ENCODE data around the gene TRMT11.
"Not testable (repeated sequence)": the region's sequence is repeated elsewhere in the genome, so short reads cannot be mapped to it uniquely, and the experiment has no call there.

The TRMT11 gene

DNA sequence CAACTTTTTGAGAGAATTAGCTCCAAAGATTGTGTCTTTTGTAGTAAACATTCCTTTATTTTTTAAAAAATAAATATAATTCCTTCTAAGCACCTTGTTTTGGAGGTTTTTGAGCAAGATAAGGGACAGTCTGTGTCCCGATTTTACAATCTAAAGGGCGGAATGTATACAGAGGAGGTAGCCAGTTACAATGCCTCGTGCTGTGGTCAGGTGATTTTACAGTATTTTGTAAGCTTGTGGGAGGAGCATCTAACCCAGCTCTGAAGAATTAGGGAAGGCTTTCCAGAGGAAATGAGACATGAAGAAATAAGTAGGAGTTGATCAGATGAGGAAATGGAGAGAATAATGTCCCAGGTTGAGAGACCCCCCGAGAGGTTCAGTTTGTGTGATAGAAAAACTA lies 28.5 kb upstream of the TRMT11 start:
- no peak overlapping the region for H3K9ac ChIP-seq (ENCODE audit: low read depth, low read length)
- H3K9me3 ChIP-seq (ENCODE audit: control insufficient read depth, insufficient read depth, low read length) = no peaks in the 10 kb centered on the region
- H3K36me3 ChIP-seq (ENCODE audit: control insufficient read depth, insufficient read depth, low read length) = no peaks in the 10 kb centered on the region
- H3K4me1 ChIP-seq (ENCODE audit: control insufficient read depth, insufficient read depth, low read length) = peaks cover 5% of the 10 kb centered on the region
- H3K4me3 ChIP-seq (ENCODE audit: low read depth, low read length) = peak overlapping the region; percentile 90
- H3K27me3 ChIP-seq (ENCODE audit: control insufficient read depth, insufficient read depth, low read length) = no peaks in the 10 kb centered on the region

DNA sequence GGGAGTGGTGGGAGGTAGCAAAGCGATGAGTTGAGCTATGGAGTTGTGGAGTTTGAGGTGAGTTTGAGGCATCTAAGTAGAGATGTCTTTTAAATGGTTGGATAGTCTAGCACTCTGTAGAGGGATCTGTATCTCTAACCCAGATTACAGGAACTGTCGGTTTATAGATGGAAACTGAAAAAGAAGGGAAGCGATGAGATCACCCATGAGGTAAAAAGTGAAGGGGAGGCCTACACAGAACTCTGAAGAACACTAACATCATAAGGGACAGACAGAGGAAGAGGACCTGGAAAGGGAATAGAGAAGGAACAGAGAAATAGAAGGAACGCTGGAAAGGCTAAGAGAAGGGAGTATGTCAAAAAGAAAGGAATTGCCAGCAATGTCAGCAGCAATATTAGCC lies 27.3 kb upstream of the TRMT11 start:
- Histone ChIP-seq H3K9me3 (ENCODE audit: control insufficient read depth, insufficient read depth, low read length) (no peaks in the 10 kb centered on the region), H3K9ac (ENCODE audit: low read depth, low read length) (no peak overlapping the region), H3K27me3 (ENCODE audit: control insufficient read depth, insufficient read depth, low read length) (no peaks in the 10 kb centered on the region), H3K4me1 (ENCODE audit: control insufficient read depth, insufficient read depth, low read length) (peaks cover 5% of the 10 kb centered on the region), H3K4me3 (ENCODE audit: low read depth, low read length) (no peak overlapping the region), H3K36me3 (ENCODE audit: control insufficient read depth, insufficient read depth, low read length) (no peaks in the 10 kb centered on the region)

DNA sequence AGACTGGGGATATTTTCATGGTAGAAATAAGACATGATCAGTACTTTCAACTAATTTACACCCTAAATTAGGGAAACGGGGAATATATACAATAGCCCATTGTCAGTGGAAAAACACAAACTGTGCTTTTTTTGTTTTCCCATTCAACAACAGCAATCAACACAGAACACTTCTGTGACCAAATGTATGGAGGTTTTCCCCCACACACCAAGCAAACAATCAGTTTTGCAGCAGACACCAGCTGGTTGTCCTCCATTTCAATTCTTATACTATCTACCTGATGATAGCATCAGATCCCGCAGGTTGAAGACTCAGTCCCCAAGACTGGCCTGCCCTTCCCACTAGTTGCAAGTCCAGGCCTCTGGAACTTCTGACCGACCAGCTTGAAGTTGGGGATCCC lies 25.2 kb upstream of the TRMT11 start:
- Histone ChIP-seq H3K4me3 (ENCODE audit: low read depth, low read length) (no peak overlapping the region), H3K9me3 (ENCODE audit: control insufficient read depth, insufficient read depth, low read length) (no peaks in the 10 kb centered on the region), H3K9ac (ENCODE audit: low read depth, low read length) (no peak overlapping the region), H3K36me3 (ENCODE audit: control insufficient read depth, insufficient read depth, low read length) (no peaks in the 10 kb centered on the region), H3K4me1 (ENCODE audit: control insufficient read depth, insufficient read depth, low read length) (peaks cover 5% of the 10 kb centered on the region), H3K27me3 (ENCODE audit: control insufficient read depth, insufficient read depth, low read length) (no peaks in the 10 kb centered on the region)

DNA sequence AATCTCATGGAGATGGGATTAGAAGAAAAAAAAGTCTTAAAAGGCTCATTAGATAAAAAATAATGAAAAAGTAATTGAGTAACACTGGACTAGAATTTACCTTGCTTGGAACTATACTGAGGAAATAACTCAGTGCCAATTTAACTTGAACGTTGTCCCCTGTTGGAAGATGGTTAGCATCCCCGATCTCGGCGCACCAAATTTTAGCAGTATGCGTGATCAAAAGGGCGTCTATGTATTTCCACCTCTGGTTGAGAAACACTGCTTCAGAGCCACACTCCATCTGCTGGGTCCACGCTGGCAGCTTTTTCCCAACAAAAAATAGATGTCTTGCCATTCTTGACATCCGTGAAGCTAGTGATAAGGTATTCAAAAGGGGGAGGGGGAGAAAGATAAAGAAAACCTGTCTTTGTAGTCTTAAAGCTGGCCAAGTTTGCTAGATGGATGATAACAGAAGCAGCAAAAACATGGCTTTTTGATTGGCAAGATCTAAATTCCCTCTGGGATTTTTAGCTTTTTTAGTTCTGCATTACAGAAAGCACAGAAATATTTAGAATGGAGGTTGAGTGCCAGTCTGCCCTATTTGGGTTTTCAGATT lies 23.3 kb upstream of the TRMT11 start:
- Histone ChIP-seq H3K36me3 (ENCODE audit: control insufficient read depth, insufficient read depth, low read length) (no peaks in the 10 kb centered on the region), H3K27me3 (ENCODE audit: control insufficient read depth, insufficient read depth, low read length) (no peaks in the 10 kb centered on the region), H3K9ac (ENCODE audit: low read depth, low read length) (no peak overlapping the region), H3K4me1 (ENCODE audit: control insufficient read depth, insufficient read depth, low read length) (no peaks in the 10 kb centered on the region), H3K9me3 (ENCODE audit: control insufficient read depth, insufficient read depth, low read length) (no peaks in the 10 kb centered on the region), H3K4me3 (ENCODE audit: low read depth, low read length) (no peak overlapping the region)

DNA sequence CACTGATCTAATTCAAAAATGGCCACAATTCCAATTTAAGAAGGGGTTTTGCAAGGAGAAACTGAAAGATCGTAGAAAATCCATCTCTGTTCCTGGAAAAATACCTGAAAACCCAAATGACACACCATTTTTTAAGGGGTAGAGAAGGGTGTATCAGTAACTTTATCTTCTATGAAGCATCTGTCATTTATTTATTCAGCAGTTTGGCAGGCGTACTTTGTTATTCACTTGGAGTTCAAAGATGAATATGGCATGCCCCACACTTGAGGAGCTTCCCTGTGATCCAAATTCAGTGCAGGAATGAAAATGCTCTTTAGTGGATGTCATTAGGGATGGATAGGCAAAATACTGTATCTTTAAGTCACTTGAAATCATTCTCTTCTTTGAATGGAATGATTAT lies 22.5 kb upstream of the TRMT11 start:
- Histone ChIP-seq H3K4me1 (ENCODE audit: control insufficient read depth, insufficient read depth, low read length) (no peaks in the 10 kb centered on the region), H3K36me3 (ENCODE audit: control insufficient read depth, insufficient read depth, low read length) (no peaks in the 10 kb centered on the region), H3K9ac (ENCODE audit: low read depth, low read length) (no peak overlapping the region), H3K4me3 (ENCODE audit: low read depth, low read length) (no peak overlapping the region), H3K9me3 (ENCODE audit: control insufficient read depth, insufficient read depth, low read length) (no peaks in the 10 kb centered on the region), H3K27me3 (ENCODE audit: control insufficient read depth, insufficient read depth, low read length) (no peaks in the 10 kb centered on the region)

DNA sequence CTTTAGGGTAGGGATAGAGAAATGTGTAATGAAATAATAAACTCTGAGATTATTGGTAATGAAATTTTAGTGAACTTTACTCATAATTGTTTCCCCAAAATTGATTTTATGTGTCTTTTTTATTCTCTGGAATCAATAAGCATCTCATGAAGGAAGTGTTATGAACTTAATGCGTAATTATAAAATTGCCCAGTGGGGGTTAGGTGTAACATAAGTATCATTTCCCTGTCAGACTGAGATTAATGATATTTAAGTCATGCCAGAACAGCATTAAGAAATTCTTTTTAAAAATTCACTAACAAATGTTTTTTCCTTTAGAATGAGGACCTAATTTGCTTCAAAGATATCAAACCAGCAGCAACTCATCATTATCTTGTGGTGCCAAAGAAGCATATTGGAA lies 19.8 kb upstream of the TRMT11 start:
- Histone ChIP-seq H3K9me3 (ENCODE audit: control insufficient read depth, insufficient read depth, low read length) (no peaks in the 10 kb centered on the region), H3K36me3 (ENCODE audit: control insufficient read depth, insufficient read depth, low read length) (no peaks in the 10 kb centered on the region), H3K9ac (ENCODE audit: low read depth, low read length) (no peak overlapping the region), H3K4me3 (ENCODE audit: low read depth, low read length) (no peak overlapping the region), H3K4me1 (ENCODE audit: control insufficient read depth, insufficient read depth, low read length) (no peaks in the 10 kb centered on the region), H3K27me3 (ENCODE audit: control insufficient read depth, insufficient read depth, low read length) (no peaks in the 10 kb centered on the region)

DNA sequence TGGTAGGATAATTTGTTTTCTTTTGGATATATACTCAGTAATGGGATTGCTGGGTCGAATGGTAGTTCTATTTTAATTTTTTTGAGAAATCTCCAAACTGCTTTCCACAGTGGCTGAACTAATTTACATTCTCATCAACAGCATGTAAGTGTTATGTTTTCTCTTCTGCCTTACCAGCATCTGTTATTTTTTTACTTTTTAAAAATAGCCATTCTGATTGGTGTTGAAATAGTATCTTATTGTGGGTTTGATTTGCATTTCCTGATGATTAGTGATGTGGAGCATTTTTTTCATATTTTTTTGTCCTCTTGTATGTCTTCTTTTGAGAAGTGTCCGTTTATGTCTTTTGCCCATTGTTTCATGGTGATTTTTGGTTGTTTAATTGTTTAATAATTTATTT lies 17.8 kb upstream of the TRMT11 start:
- H3K9ac ChIP-seq (ENCODE audit: low read depth, low read length) = no peak overlapping the region
- H3K27me3 ChIP-seq (ENCODE audit: control insufficient read depth, insufficient read depth, low read length) = no peaks in the 10 kb centered on the region
- H3K4me1 ChIP-seq (ENCODE audit: control insufficient read depth, insufficient read depth, low read length) = no peaks in the 10 kb centered on the region
- H3K4me3 ChIP-seq (ENCODE audit: low read depth, low read length) = no peak overlapping the region
- no peaks in the 10 kb centered on the region for H3K9me3 ChIP-seq (ENCODE audit: control insufficient read depth, insufficient read depth, low read length)
- H3K36me3 ChIP-seq (ENCODE audit: control insufficient read depth, insufficient read depth, low read length) = no peaks in the 10 kb centered on the region

DNA sequence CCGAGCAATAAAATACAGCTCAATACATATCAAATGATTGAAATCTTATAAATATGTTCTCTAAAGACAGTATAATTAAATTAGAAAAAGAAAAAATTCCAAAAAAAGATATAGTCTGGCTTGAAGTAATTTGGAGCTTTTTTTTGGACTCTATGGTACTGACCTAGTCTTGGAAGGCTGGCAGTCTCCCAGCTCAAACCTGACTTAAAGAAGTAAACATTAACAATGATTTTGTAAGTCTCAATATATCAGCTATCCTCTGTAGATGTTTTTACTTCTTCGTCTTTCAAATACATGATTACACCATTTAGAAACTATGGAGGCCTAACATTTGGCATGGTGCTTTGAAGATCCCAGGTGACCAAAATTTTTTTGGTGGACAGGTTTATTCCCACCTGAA lies 15.6 kb upstream of the TRMT11 start:
- H3K4me3 ChIP-seq (ENCODE audit: low read depth, low read length) = no peak overlapping the region
- H3K9ac ChIP-seq (ENCODE audit: low read depth, low read length) = no peak overlapping the region
- no peaks in the 10 kb centered on the region for H3K4me1 ChIP-seq (ENCODE audit: control insufficient read depth, insufficient read depth, low read length)
- no peaks in the 10 kb centered on the region for H3K27me3 ChIP-seq (ENCODE audit: control insufficient read depth, insufficient read depth, low read length)
- H3K36me3 ChIP-seq (ENCODE audit: control insufficient read depth, insufficient read depth, low read length) = no peaks in the 10 kb centered on the region
- no peaks in the 10 kb centered on the region for H3K9me3 ChIP-seq (ENCODE audit: control insufficient read depth, insufficient read depth, low read length)

DNA sequence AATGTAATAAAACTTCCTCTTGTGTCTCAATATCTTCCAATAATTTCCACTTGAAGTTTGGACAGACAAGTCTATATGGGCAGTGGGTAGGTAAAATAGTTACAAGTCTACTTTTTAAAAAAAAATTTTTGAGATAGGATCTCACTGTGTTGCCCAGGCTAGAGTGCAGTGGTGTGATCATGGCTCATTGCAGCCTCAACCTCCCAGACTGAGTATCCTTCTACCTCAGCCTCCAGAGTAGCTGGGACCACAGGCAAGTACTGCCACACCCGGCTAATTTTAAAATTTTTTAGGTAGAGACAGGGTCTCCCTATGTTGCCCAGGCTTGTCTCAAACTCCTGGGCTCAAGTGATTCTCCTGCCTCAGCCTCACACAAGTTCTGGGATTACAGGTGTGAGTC lies 13.9 kb upstream of the TRMT11 start:
- not testable (repeated sequence) for H3K4me3 ChIP-seq (ENCODE audit: low read depth, low read length); H3K36me3 ChIP-seq (ENCODE audit: control insufficient read depth, insufficient read depth, low read length); H3K27me3 ChIP-seq (ENCODE audit: control insufficient read depth, insufficient read depth, low read length); H3K9me3 ChIP-seq (ENCODE audit: control insufficient read depth, insufficient read depth, low read length); H3K9ac ChIP-seq (ENCODE audit: low read depth, low read length); H3K4me1 ChIP-seq (ENCODE audit: control insufficient read depth, insufficient read depth, low read length)

DNA sequence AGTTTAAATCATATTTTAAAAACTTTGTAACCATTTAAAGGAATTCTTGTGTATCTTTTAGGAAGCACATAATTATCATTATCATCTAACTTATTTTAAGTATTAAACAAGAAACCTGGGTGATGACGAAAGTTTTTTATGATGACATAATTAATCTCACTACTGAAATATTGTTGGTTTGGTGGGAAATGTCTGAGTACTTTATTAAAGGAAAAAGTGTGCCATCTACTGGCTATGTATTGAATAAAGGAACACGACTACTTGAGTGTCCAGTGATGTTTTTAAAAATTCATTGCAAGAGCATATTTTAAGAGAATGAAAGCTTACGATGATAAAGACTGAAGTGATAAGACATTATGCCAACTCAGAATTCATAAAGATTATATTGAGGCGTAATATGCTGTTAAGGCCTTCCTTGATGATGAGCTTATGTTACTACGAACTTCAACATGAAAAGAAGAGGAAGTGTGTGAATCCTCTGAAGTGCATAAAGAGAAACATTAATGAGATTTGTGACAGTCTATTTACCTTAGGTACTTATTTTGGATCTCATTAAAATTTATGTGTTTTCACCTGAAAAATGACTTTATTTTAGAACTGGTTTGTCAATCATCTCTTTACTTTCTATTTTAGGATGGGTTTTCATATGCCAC lies 12.0 kb upstream of the TRMT11 start:
- Histone ChIP-seq H3K4me1 (ENCODE audit: control insufficient read depth, insufficient read depth, low read length) (no peaks in the 10 kb centered on the region), H3K9me3 (ENCODE audit: control insufficient read depth, insufficient read depth, low read length) (no peaks in the 10 kb centered on the region), H3K4me3 (ENCODE audit: low read depth, low read length) (no peak overlapping the region), H3K36me3 (ENCODE audit: control insufficient read depth, insufficient read depth, low read length) (no peaks in the 10 kb centered on the region), H3K9ac (ENCODE audit: low read depth, low read length) (no peak overlapping the region), H3K27me3 (ENCODE audit: control insufficient read depth, insufficient read depth, low read length) (no peaks in the 10 kb centered on the region)

DNA sequence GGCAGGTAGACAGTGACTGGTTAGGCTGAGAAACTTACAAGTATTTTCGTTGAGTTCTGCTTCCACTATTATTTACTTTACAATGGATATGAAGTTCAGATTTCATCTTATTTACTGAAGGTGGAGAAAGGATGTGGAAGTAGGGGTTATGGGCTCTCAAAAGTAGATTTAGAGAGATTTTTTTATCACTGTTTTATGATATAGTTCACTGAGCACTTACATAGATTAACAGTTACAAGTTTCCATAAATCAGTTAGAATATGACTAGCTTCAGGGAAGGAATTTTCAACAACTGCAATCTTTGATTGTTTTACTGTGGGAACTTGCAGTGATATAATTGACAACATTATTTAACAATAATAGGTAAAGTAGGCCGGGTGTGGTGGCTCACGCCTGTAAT lies 7.2 kb upstream of the TRMT11 start:
- H3K36me3 ChIP-seq (ENCODE audit: control insufficient read depth, insufficient read depth, low read length) = no peaks in the 10 kb centered on the region
- no peaks in the 10 kb centered on the region for H3K9me3 ChIP-seq (ENCODE audit: control insufficient read depth, insufficient read depth, low read length)
- no peak overlapping the region for H3K4me3 ChIP-seq (ENCODE audit: low read depth, low read length)
- no peaks in the 10 kb centered on the region for H3K4me1 ChIP-seq (ENCODE audit: control insufficient read depth, insufficient read depth, low read length)
- H3K27me3 ChIP-seq (ENCODE audit: control insufficient read depth, insufficient read depth, low read length) = no peaks in the 10 kb centered on the region
- H3K9ac ChIP-seq (ENCODE audit: low read depth, low read length) = no peak overlapping the region

DNA sequence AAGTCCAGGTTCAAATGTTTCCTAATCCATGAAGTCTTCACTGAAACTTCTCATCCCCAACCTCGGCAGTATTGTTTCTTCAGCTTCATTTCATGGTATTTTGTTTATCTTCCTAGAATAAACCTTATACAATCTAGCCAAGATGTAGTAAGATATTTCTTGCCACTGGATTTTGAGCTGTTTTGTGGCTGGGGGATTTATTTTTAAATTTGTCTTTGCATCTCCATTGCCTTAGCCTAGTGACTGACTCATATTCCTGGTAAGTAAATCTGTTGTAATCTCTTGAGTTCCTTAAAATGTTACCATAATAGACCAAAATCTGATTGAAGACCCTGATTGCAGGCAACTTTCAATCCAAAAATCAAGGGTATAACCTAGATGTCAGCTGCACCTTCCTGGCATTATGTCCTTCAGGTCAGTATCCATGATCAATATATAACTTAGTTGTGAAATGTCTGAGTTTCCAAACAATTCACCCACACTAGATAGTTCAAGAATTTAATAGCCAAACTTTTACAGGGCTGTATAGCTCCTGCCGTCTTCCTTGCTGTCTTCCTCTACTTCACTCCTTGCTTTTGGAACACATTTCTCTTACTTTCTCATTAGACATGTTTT lies 4.7 kb upstream of the TRMT11 start:
- H3K36me3 ChIP-seq (ENCODE audit: control insufficient read depth, insufficient read depth, low read length) = no peaks in the 10 kb centered on the region
- H3K9me3 ChIP-seq (ENCODE audit: control insufficient read depth, insufficient read depth, low read length) = no peaks in the 10 kb centered on the region
- H3K4me3 ChIP-seq (ENCODE audit: low read depth, low read length) = no peak overlapping the region
- H3K4me1 ChIP-seq (ENCODE audit: control insufficient read depth, insufficient read depth, low read length) = no peaks in the 10 kb centered on the region
- H3K9ac ChIP-seq (ENCODE audit: low read depth, low read length) = no peak overlapping the region
- H3K27me3 ChIP-seq (ENCODE audit: control insufficient read depth, insufficient read depth, low read length) = no peaks in the 10 kb centered on the region
